HG03457 (cell line): ENCODE results near the gene FARS2.
A peak's percentile ranks its signal among the peaks of the same experiment; 100 is the strongest.

Experiments used
- ATAC-seq: cut with Tn5 transposase; IDR thresholded peaks from one replicate; pipeline ENCODE4 v1.9.1; 2021; ENCODE audit warnings: moderate number of reproducible peaks; ENCODE audit not compliant: unreplicated experiment

Gene FARS2

DNA sequence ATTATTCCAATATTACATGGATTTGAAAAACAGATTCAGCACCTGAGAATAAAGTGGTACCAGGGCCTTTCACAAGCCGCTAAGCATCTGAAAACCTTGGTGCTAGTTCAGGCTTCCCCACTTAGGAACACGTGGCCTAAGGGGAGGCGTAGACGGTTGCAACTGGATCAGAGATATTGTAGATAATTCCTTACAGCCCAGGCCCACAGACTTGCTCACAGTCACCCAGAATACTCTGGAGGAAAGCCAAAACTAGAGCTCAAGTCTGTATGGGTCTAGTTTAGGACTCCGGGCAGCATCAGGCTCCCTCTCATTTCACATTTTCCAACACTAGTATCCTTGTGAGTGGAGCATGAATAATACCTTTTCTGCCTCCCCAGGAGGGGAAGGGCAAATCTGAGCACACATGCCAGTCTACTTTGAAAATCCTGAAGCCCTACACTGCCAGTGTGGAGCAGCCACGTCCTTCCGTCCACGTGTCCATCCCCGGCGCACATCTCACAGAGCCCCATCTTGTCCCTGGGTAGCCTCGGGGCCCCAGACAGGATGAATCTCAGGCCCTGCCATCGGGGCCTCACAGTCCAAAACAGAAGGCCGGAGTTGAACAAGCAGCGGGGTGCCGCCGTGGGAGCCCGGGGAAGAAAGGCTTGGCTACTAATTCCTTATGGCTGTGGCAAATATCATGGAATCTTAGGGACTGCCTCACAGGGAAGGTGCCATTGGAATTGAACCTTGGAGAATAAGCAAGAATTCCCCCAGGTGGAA is 446.1 kb downstream of the FARS2 start:
- ATAC-seq: no peak

GRCh38 chr6:5710516-5710915 is 449.2 kb downstream of the FARS2 start:
- ATAC-seq: no peak

- no peak for ATAC-seq
These were observed 449.6 kb downstream of the FARS2 start for GRCh38 chr6:5710936-5711335.

DNA sequence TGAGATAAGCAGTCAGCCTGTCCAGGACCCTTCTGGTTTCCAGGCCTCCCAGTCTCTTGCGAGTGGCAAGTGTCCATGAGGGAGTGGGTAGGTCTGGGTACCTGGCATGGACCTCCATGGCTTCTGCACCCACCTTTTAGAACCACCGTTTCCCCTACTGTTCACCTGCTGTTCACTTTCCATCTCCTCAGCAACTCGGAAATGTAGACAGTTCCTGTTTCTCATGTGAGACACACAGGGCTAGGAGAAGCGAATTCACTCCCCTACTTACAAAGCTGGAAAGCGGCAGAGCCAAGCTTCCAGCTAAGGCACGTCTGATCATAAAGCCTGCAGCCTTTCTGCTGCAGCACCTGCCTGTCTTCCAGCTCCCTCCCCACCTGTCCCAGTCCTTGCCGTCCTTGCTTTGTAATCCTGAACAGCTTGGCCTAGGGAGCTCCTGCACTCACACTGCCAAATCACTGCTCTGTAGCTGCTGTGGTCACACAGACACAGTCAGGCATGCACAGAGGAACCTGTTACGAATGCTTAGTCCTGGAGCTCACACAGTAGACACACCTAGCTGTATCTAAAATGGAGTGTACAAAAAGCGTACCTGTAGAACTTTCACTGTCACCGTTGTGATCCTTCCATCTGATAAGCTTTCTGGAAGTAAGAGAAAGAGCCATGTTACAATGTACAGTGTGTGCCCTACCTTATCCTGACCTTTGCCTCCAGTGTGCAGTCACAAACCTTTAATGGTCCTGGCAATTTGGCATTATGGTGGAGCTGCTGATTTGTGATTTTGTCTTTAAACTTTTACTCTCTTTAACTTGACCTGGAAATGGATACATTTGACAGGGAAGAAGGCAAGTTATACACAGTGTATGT is 451.3 kb downstream of the FARS2 start:
- ATAC-seq: no peak

DNA sequence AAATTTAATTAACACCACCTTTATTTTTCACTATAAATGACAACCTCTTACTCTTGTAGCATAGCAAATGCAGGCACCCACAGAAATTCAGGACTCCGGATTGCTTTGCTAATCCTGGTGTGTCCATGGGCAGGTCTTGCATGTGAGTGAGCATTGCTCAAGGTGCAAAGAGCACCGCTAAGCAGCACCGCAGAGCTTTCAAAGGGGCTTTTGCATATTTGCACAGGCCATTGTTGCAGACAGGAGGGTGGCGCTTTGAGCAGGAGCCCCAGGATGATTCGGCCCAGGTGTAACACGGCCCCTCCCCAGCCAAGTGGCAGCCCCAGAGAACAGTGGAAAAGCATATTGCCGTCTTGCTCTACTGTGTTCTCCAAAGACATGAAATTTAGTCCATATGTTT is 452.2 kb downstream of the FARS2 start:
- no peak for ATAC-seq

- ATAC-seq: no peak
These were observed 457.1 kb downstream of the FARS2 start for GRCh38 chr6:5718231-5718947.

GRCh38 chr6:5723841-5724691 is 462.8 kb downstream of the FARS2 start:
- peak; percentile 92 for ATAC-seq

GRCh38 chr6:5724911-5725310 is 463.6 kb downstream of the FARS2 start:
- ATAC-seq: no peak

DNA sequence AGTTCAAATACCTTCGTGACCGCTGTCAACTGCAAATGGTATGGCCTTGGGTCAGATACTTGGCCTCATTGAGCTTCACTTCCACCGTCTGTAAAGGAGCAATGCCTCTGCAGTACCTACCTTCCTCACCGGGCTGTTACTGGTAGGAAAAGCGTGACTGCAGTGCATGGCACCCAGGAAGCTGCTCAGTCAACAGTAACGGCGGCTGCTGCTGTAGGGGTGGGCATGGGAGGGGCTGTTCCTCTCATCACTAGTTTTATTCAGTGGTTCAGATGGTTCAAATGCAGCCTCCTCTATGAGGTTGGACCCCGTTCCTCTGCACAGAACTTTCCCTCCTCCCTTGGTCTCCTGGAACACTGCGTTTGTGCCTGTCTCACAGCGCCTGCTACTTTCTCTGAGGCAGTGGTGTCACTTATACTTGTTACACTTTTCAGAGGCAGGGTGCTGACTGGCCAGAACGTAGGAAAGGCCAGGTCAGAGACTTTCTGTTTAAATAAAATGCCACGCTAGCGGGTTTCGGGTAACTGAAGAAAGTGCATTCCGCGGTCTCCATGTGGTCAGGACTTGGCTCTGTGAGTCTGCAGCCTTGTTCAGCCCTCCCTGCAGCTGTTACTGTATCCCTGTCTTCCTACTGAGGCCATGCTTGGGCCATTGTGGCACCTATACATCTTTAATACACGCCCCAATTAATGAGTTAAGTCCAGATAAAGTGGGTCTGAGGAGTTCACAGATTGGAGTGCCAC is 465.8 kb downstream of the FARS2 start:
- no peak for ATAC-seq

DNA sequence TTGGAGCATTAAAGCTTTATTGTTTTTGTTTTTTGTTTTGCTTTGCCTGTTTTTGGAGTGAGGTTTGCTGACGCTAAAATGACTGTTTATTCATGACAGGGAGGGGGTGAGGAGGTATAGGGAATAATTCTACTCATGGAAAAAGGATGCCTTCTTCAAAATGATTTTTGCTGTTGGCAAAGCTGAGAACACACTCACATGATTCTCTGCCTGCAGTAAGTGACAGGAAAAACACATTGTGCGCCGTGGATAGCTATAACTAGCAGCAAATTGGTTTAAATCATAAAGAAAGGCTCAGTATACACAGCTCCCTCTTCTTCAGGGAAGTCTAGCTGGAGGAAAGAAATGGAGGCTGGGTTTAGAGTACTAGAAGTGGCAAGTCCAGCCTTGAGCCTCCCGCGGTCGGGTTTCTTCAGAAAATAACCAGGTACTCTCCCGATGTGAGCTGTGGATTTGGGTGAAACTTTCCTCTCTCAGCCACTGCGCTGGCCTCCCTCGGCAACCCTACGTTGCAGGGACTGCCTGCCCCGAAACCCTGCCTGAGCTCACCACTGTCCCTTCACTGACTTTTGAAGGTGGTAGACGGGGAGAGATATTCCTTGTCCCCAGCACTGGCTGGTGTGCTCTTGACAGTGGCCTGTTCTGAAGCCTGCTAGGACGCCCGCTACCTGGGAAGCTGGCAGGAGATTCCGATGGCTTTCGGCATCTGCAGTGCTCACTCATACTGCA is 467.2 kb downstream of the FARS2 start:
- ATAC-seq: no peak

GRCh38 chr6:5729080-5729434 is 467.7 kb downstream of the FARS2 start:
- no peak for ATAC-seq

DNA sequence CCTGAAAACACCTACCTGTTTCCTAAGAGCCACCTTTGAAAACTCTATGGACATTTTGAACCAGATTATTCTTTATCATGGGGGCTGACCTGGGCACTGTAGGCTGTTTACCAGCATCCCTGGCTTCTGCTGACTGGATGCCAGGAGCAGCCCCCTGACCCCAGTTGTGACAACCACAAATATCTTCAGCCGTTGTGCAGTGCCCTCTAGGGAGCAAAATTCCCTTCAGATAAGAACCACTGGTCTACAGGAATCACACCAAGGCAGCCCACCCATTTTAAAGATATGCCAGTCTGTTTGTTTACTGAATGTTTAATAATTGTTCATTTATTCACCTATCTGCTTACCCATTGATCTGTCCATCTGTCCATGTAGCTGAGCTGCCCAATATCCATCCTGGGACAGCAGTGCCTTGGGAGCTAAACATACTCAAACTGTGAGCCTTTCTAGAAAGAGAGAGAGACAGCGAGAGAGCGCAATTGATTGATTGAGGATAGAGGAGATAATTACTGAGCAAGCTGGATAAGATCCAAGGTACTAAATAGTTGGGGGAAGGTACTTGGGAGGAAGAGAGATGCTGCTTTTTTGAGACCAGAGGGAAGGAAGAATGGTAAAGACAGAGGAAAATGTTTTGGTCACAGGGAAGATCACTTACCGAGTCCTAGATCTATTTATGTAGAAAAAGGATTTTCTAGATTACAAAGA is 468.7 kb downstream of the FARS2 start:
- ATAC-seq: no peak

- ATAC-seq: no peak
These were observed 469.4 kb downstream of the FARS2 start for GRCh38 chr6:5730585-5731263.

DNA sequence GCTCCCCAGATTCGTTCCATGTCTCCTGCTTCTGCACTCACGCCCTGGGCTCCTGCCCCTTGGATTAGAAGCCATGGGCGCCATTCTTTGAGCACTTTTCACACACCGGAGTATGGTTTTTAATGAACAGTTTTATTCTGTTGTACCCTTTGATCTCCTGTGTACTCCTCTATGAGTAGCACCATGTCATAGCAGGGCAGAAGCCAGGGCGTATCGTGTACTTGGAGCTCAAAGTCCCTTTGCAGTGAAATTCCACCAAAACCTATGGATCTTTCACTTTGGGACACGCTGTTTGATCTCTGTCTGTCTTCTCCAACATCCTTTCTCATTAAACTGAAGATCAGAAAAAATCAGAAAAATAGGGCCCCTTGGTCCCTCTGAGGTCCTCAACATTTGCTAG is 470.1 kb downstream of the FARS2 start:
- ATAC-seq: no peak

DNA sequence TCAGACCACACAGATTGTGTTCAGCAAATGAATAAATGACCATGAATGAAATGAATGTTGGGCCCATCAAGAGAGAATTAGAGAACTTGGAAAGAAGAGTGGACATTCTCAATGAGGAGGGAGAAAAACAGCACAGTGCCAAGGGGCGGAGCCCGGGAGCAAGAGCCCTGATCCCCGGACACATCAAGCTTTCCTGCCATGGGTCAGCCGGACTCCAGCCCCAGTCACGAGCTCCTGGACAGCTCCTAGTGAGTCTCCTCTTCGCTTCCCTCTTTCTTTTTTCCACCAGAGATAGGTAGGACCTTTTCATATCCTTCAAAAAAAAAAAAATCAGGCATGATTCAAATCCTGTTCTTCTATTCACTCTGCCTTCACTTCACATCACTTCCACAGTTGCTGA is 471.2 kb downstream of the FARS2 start:
- no peak for ATAC-seq

GRCh38 chr6:5736016-5736738 is 474.9 kb downstream of the FARS2 start:
- no peak for ATAC-seq

DNA sequence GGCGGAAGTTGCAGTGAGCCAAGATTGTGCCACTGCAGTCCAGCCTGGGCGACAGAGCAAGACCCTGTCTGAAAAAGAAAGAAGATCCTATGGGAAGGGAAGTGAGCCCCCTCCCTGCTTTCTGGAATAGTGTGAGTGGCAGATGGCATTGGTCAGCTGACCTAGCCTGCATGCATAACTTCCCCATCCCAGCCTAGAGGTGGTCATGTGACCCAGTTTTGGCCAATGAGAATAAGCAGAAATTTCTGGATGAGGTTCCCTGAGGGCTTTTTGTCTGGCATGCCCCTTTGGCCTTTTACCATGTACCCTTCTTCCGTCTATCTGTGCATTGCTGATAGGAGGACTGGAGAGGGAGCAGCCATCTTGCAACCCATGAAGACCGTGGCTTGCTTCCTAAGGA is 476.1 kb downstream of the FARS2 start:
- ATAC-seq: no peak

- no peak for ATAC-seq
These were observed 476.9 kb downstream of the FARS2 start for GRCh38 chr6:5738211-5738610.
